GM21526 (cell line): Measurements from ENCODE around the gene ADSS1.

Source experiments
- ATAC-seq: cut with Tn5 transposase; IDR thresholded peaks from one replicate; pipeline ENCODE4 v1.9.1; 2021; ENCODE audit warnings: moderate library complexity; ENCODE audit not compliant: unreplicated experiment, low FRiP score

ADSS1 gene

GRCh38 chr14:104788873-104789663, 65.0 kb downstream of the ADSS1 start:
- ATAC-seq, result no peak

- no peak for ATAC-seq
Observed at GRCh38 chr14:104789752-104790743, 66.0 kb downstream of the ADSS1 start.

- ATAC-seq, result no peak
Observed at GRCh38 chr14:104791425-104791824, 67.4 kb downstream of the ADSS1 start.

- ATAC-seq, result no peak
Observed at GRCh38 chr14:104792101-104792884, 68.3 kb downstream of the ADSS1 start.

GRCh38 chr14:104792945-104793702, 69.1 kb downstream of the ADSS1 start:
- no peak for ATAC-seq

GRCh38 chr14:104793703-104793959, 69.6 kb downstream of the ADSS1 start:
- ATAC-seq, result no peak

- ATAC-seq, result no peak
Observed at GRCh38 chr14:104794099-104794498, 70.1 kb downstream of the ADSS1 start.

- no peak for ATAC-seq
Observed at GRCh38 chr14:104794631-104794992, 70.6 kb downstream of the ADSS1 start.

- ATAC-seq, result no peak
Observed at GRCh38 chr14:104794993-104795780, 71.2 kb downstream of the ADSS1 start, which contains the start of gene AKT1. AKT1 (minus strand) TSS chr14:104795748; CDS start chr14:104792643, 3,105 bp downstream.

GRCh38 chr14:104795781-104796686, 72.0 kb downstream of the ADSS1 start:
- ATAC-seq, result no peak

- no peak for ATAC-seq
Observed at GRCh38 chr14:104796687-104797081, 72.7 kb downstream of the ADSS1 start.
